ENCODE data around the gene CACNA1I.
A peak's percentile ranks its signal among the peaks of the same experiment; 100 is the strongest.
"Not testable (repeated sequence)": the region's sequence is repeated elsewhere in the genome, so short reads cannot be mapped to it uniquely, and the experiment has no call there.

The CACNA1I gene

DNA sequence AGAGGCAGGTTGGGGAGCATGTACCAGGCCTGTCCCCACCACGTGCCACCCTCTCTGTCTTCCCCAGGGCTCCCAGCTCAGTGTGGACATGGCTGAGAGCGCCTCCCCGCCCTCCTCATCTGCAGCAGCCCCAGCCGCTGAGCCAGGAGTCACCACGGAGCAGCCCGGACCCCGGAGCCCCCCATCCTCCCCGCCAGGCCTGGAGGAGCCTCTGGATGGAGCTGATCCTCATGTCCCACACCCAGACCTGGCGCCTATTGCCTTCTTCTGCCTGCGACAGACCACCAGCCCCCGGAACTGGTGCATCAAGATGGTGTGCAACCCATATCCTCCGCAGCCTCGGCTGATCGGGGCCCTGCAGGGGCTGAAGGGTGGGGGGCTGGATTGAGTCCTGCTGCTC, at the start of gene CACNA1I:
CACNA1I (plus strand) TSS at position 89 of the 400 bp plus-strand sequence; CDS start at position 89, 0 bp downstream.
- no peak for DNase-seq

DNA sequence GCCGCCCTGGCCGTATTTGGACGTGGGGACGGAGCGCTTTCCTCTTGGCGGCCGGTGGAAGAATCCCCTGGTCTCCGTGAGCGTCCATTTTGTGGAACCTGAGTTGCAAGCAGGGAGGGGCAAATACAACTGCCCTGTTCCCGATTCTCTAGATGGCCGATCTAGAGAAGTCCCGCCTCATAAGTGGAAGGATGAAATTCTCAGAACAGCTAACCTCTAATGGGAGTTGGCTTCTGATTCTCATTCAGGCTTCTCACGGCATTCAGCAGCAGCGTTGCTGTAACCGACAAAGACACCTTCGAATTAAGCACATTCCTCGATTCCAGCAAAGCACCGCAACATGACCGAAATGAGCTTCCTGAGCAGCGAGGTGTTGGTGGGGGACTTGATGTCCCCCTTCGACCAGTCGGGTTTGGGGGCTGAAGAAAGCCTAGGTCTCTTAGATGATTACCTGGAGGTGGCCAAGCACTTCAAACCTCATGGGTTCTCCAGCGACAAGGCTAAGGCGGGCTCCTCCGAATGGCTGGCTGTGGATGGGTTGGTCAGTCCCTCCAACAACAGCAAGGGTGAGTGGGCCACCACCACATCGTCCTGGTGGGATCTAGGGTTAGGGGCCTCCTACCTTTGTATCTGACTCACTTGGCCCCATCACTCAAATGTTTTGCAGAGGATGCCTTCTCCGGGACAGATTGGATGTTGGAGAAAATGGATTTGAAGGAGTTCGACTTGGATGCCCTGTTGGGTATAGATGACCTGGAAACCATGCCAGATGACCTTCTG, 49.3 kb upstream of the CACNA1I start:
- not testable (repeated sequence) for DNase-seq

DNA sequence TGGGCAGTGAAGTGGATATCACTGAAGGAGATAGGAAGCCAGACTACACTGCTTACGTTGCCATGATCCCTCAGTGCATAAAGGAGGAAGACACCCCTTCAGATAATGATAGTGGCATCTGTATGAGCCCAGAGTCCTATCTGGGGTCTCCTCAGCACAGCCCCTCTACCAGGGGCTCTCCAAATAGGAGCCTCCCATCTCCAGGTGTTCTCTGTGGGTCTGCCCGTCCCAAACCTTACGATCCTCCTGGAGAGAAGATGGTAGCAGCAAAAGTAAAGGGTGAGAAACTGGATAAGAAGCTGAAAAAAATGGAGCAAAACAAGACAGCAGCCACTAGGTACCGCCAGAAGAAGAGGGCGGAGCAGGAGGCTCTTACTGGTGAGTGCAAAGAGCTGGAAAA, 48.5 kb upstream of the CACNA1I start:
- not testable (repeated sequence) for DNase-seq

DNA sequence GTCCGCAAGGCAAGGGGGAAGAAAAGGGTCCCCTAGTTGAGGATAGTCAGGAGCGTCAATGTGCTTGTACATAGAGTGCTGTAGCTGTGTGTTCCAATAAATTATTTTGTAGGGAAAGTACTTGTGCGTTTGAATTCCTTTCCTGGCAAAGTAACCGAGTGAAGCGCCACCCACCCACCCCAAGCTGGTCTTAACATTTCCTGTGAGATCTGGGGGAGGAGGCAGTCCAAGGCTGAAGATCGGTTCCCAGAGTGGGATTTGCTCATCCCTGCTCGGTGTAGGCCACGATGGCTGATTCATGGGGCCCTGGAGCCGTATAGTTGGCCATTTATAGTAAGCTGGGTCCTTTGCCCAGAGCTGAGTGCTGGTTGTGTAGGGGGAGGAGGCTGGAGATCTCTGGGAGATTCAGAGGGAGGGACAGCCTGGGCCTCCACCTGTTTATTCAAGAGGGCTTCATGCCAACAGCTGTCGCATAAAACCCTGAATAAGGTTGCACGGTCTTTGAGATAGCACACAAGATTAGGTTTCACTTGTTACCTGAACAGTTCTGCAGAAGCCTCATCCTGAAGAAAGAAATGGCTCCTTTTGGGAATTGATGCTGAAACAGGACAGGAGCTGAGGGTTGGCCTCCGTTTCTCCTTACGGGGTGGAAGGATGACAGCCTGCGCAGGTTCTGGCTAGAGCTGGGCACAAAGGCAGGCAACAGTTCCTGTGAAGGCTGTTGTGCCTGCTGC, 47.8 kb upstream of the CACNA1I start:
- DNase-seq: no peak

DNA sequence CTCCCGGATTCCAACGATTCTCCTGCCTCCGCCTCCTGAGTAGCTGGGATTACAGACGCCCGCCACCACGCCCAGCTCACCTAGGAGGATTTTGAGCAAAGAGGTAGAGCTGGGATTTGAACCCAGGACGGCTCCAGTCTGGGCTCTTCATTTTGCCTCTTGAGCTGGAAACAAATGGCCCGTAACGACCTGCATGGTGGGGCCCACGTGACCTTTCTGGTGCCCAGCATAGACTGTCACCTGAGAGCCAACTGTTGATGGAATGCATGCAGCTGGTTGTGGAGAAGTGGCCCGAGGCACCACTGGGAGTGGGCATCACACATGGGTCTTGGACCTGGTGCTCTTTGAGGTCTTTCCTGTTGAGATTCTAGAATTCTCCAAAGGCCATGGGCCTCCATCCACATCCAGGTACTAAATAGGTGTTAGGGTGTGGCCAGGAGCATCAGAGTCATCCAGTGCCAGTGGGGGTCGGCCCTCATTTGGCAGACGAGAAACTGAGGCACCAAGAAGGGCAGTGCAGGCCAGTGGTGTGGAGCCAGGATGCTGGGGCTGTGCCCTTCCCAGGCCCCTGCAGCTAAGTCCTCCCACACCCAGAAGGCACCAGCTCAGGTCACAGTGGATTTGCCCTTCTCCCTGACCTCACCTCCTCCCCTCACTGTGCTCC, 46.3 kb upstream of the CACNA1I start:
- no peak for DNase-seq

DNA sequence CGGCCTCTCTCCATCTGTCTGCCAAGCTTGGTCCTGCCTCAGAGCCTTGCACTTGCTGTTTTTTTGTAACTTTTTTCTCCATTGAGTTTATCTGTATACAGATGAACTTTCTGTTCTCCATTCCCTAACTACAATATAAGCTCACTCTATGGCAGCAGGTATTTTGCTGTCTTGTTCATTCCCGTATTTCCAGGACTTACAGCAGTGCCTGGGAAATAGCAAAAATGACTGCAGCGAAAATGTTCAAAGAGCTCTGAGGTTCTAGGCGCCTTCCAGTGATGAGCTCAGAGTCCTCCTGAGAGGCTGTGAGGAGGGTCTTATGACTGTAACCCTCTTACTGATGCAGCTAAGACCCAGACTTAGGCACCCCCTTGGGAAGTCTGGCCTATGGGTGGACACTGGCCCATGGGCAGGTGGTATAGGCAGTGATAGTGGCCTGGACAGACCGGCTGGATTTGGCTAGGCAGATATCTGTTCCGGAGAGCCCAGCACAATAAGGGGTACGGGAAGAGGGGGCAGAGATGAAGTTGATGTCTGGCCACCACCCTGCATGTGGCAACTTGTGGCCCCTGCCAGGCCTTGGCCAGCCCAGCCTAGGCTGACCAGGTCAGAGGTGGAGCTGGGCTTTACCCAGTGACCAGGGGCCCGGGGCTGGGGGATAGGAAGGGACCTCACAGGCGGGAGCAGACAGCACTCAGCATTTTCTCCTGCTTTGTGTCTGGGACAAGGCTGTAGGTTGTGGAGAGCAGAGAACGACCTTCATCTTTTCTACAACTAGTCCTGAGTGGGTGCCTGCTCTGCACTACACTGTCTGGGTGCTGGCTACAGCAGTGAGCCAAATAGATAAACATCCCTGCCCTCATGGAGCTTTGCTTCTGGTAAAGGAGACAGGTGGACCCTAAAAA, 45.5 kb upstream of the CACNA1I start:
- no peak for DNase-seq

DNA sequence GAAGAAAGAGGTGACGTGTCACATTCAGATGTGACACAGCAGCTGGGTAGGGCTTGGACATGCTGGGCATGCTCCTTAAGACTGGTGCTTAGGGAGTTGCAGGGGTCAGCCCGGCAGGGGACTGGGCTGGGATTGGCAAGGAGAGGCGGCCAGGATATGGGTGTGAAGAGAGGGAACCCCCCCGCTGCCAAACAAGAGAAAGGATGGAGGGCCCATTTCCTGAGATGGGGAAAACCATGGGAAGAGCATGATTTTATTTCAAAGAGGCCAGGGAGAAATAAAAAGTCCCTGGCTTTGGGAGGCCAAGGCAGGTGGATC, 44.9 kb upstream of the CACNA1I start:
- no peak for DNase-seq

DNA sequence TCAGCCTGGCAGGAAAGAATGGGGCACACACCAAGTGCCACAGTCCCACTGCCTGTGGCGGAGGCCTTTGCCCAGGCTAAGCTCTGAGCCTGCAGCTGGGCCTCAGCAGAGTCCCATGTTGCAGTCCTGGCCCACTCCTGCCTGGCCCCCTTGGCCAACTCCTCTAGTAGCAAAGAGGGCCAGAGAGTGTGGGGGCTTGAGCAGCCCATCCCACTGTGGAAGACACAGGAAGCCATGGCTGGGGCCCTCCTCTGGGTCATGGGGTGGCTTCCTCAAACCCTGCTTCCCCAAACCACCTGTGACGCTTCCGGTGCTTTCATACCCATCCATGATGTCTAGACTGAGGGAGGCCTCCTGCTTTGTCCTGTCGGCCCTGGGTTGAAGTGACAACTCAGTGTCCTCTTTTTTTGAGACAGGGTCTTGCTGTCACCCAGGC, 43.8 kb upstream of the CACNA1I start:
- DNase-seq: no peak

DNA sequence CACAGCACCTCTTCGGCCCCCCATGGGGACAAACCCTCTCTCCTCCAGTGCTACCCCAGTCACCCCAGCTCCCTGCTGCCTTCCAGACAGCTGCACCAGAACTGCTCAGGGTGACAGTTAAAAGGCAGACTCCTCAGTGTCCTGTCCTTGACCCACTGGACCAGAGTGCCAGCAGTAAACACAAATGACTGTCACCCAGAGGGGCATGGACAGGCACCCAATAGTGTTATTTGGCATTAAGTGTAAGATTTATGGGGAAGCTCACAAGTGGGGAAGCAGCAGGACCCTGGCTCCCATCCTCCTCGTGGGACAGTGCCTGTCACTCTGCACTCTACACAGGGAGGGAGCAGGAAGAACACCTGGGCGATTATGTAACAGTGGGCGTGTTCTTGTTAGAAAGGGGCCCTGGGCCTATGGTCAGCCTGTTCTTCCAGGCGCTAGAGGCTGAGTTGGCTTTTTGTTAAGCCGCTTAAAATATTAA, 43.0 kb upstream of the CACNA1I start:
- DNase-seq: no peak

DNA sequence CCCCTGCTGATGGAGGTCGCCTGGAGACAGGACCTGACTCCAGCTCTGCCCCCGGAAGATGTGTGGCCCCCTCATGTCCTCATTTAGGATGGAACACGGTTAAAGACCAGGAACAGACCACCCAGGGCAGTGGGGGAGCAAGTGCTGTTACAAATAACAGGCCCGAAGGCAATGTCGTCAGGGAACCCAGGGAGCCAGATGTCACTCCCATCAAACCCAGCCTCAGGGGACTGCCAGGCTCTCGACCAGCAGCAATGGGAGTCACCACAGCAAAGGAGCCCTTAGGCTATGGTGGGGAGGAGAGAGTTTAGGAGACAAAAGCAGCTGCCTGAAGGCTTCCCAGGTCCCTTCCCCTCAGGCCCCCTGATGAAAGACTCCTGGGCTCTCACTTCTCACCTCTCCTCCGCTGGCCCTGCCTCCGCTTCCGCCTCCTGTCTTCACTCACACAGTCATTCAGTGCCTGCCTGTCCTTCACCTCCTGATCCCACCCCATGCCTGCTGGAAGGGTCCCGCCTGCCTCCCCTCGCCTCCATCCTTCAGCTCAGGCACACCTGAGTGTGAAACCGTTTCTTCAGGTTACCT, 42.4 kb upstream of the CACNA1I start:
- DNase-seq: no peak

DNA sequence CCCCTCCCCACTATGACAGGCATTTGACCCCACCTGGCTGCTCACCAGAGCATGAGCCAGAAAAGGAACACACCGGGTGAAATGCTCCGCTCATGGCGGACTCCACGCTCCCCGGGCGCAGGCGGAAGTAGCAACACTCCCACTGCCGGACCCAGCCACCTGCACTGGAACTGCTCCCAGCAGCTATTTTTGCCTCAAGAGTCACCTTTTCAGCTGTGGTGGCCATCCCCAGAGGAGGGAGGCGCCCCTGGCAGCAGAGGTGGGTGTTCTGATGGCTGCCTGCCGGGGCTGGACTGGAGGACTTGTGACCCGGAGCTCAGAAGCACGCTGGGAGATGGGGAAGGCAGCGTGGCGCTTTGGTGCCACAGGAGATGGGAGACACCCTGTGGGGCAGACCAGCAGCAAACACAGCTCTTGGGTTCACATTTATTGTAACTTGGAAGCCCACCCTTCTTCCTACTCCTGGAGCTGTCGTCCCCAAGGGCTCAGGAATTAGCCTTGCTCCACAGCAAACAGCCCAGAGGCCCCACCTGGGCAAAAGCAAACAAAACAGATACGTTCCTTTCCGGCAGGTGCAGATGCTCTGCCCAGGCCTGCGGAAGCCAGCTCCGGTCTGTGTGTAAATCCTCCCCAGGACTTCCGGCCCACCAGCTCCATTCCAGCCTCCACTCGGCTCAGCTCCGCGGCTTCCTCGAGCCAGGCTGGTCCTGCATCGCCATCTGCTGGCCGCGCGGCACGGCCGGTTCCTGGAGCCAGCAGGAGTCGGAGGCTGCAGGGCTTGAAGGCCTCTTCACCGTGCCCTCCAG, 41.7 kb upstream of the CACNA1I start:
- peak; percentile 91 for DNase-seq

DNA sequence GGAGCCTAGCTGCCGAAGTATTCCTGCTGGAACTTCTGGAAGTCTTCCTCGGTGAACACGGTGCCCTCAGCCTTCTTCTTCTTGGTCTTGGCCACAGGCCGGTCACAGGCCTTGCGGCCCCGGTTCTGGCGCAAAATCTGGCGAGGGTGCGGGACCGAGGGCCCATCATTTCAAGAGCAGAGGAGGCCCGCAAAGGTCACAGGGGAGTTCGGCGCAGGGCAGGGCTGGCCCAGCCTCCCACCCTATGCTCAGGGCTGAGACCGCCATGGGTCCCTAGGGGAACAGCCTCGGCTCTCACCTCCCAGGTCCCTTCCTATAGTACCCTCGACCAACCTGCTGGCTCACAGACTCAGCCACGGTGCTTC, 41.1 kb upstream of the CACNA1I start:
- no peak for DNase-seq

DNA sequence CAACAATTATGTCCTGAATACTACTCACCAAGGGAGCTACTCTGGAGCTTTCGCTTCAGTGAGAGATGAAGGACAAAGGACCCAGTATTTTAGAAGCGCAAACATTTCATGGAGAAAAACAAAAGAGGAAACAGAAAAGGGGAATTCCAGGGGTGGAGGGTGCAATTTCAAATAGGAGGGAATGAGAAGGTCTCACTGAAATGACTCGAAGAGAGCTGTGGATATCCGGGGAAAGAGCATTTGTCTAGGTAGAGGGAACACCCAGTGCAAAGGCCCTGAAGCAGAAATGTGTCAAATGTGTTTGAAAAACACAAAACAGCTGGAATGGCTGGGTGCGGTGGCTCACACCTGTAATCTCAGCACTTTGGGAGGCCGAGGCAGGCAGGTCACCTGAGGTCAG, 40.4 kb upstream of the CACNA1I start:
- DNase-seq: no peak

DNA sequence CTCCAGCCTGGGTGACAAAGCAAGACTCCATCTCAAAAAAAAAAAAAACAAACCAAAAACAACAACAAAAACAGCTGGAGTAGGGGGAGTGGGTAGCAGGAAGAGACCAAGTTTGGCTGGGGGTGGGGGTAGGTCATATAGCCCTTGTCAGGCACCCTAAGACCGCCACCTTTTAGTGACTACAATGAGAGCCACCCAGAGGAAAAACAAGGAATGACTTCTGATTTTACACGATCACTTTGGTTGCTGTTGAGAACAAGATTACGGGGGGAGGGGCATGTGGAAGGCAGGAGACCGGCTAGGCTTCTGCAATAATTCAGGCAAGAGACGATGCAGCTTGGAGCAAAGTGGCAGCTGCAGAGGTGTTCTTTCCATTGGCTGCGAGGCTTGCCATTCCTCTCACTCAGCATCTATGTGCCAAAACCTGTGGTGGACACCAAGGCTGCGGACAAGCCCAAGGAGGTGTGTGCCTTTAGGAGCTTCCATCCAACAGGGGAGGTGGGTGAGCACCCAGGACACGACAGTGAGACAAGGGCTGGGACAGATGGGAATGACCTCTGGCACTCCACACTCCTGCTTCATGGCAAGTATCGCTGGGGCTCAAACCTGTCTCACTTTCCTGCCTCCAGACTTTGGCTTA, 39.7 kb upstream of the CACNA1I start:
- DNase-seq: no peak

DNA sequence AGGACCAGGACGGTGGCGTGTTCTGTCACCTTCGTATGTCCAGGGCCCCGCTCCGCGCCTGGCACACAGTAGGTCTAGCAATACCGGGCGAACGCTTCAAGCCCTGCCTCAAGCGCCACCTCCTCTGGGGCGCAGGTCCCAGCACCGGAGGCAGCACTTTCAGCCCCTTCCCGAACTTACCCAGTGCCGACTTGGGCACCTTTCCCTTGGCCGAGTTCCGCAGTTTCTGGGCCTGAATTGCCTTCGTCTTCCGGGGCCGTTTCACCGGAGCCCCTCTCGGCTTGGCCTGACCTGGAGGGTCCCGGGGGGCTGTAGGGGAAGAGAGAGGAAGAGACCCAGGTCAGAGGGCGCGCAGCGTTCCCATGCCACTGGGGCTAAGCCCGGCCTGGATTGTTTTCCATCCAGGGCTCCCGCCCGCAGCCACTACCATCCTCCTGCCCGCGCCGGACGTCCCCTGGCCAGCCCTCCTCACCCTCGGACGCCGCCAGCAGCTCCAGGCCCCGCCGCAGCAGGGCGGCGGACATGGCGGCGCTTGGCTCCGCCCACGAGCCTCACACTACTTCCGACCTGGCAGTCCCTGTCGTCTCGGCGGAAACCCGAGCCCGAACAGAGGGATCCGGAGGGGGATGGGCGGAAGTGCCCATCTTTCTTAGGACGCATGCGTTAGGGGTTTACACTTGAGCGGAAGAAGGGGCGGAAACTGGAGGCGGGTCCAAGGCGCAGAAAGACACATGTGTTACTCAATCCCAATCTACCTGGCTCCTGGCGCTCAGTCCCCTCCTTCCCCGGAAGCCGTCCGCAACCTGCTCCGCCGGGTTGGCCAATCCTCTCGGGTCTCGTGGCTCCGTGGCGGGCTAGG, 38.1 kb upstream of the CACNA1I start, which contains the start of gene RPS19BP1:
RPS19BP1 (minus strand) TSS at position 534 of the 859 bp plus-strand sequence; CDS start at position 524, 10 bp downstream.
- DNase-seq: peak; percentile 100

DNA sequence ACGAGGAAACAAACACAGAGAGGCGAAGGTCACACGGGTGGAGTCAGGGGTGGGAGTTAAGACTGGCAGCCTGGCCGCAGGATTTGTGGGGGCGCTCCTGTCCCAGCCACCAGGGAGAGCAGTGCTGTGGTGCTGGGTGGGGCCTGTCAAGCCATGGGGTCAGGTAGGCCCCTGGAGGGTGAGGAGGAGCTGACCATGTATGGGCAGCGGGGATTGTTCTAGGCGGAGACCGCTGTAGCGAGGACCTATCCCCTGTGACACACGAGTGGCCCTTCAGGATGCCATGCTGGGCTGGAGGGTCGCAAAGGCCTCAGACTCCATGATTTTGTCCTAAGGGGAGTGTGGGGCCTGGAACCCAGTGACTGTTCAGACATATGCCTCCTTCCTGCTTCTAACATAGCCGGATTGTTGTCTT, 36.5 kb upstream of the CACNA1I start:
- DNase-seq: no peak

DNA sequence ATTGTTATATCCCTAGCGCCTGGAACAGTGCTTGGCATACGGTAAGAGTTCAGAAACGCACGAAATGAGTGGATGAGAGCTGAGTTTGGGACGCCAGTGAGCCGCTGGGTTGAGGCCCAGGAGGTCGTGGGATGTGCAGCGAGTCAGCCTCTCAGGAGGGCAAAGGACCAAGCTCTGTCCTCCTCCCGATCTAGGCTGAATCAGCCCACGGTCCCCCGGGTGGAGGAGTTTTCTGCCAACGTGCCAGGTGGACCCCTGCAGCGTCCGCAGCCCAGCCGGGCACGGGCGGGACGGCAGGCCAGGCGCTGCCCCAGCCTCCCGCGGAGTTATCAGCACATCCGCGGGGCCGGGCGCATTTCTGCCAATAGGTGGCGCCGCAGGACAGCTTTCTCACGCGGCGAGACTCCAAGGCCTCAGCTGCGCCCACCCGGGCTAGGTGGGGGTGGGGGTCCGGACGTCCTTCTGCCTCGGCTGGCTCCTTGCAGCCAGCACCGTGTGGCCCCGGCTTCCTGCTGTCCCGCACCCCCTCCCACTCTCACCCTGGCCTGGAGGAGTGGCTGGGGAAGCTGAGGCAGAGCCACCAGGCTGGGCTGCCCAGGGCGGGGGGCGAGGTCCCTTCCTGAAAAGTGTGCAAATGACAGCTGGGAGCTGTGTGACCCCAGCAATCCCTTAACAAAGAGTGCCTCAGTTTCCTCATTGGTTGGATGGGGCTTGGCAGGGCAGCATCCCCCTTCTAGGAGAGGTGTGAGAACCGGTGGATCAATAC, 35.8 kb upstream of the CACNA1I start:
- peak; percentile 82 for DNase-seq

DNA sequence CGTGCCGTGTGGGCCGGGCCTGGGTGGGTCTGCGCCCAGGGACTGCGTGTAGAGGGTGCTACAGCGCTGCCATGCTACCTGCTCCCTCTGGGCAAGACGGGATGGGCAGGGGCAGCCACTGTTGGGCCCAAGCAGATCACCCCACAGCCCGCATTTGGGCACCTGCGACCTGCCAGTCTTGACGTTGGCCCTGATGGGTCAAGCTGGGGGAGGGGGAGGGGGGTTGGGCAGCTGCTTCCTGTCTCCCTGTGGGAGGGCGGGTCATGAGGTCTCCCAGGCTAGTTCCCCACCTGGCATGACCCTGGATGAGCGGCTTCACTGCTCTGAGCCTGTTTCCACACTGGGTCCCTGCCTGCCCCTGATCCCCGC, 35.2 kb upstream of the CACNA1I start:
- no peak for DNase-seq

DNA sequence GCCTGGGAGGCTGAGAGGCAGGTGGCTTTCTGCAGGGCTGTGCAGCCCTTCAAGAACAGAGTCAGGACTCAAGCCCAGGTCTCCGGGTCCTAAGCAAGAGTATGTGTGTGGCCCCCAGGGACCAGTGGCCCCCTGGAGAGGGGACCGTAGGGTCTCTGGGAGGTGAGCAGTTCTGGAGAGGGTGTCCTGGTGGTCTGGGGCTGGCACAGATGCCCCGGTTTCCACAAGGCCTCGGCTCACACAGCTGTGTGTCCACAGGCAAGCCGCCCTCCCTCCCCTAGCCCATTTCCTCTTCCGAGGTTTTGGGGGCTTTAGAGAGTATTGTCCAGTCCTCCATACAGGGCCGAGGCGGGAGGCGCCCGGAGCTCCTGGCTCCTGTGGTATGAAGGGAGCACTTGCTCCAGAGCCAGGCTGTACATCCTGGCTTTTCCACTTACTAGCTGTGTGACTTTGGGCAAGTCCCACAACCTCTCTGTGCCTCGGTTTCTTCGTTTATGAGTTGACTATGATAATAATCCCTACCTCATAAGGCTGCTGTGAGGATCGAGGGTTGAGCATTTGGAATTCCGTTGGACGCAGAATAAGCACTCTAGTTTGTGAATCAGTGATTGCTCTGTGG, 34.6 kb upstream of the CACNA1I start:
- DNase-seq: no peak

Measured in activated gamma-delta T cell treated with Interleukin-2 at 50 U/mL for 16 hours (primary cell).